ENCODE measurements around the gene STAM.

GRCh38 chr10:17643755-17644484, at the start of gene STAM:
- TF ChIP-seq POLR2A (IDR thresholded peaks at IDR 0.05; ENCODE audit: low read length) (peak; percentile 96), GATA1 (IDR thresholded peaks at IDR 0.05; ENCODE audit: low read depth, low read length) (no peak)
